ENCODE results near the gene ACACB. TPM values are rescaled to one million over a fixed set of nuclear protein-coding genes. Genes with fewer than 3 reads are reported as not detected.

ACACB gene
- total RNA-seq, 1 experiment from 2014 or later, result 26.2 TPM

- Mint-ChIP-seq H3K4me3 (ENCODE audit: unreplicated experiment) (no peak overlapping the region), H3K9me3 (ENCODE audit: unreplicated experiment) (peaks cover 7% of the 10 kb centered on the region), H3K27me3 (ENCODE audit: insufficient read depth, unreplicated experiment) (no peaks in the 10 kb centered on the region), H3K27ac (ENCODE audit: unreplicated experiment) (no peak overlapping the region), H3K4me1 (ENCODE audit: low read depth, unreplicated experiment) (no peaks in the 10 kb centered on the region), H3K36me3 (ENCODE audit: insufficient read depth, unreplicated experiment) (no peaks in the 10 kb centered on the region)
- no peak overlapping the region for H3K4me3 ChIP-seq (ENCODE audit: low read depth, low read length)
- H3K9me3 ChIP-seq, result no peaks in the 10 kb centered on the region
- TF ChIP-seq, protein P1, sequence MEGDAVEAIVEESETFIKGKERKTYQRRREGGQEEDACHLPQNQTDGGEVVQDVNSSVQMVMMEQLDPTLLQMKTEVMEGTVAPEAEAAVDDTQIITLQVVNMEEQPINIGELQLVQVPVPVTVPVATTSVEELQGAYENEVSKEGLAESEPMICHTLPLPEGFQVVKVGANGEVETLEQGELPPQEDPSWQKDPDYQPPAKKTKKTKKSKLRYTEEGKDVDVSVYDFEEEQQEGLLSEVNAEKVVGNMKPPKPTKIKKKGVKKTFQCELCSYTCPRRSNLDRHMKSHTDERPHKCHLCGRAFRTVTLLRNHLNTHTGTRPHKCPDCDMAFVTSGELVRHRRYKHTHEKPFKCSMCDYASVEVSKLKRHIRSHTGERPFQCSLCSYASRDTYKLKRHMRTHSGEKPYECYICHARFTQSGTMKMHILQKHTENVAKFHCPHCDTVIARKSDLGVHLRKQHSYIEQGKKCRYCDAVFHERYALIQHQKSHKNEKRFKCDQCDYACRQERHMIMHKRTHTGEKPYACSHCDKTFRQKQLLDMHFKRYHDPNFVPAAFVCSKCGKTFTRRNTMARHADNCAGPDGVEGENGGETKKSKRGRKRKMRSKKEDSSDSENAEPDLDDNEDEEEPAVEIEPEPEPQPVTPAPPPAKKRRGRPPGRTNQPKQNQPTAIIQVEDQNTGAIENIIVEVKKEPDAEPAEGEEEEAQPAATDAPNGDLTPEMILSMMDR (IDR thresholded peaks at IDR 0.05; ENCODE audit: insufficient read depth in 1 of 2, low read depth in 1 of 2, low read length in 1 of 2, severe bottlenecking in 1 of 2, unreplicated experiment in 1 of 2), result no peak
- intact Hi-C loops (cut with micrococcal nuclease; ENCODE audit: unreplicated experiment), result no loop called here
- ChIA-PET POLR2A (no interaction called here), CTCF (interaction anchor here (2.4 kb wide), 1 partner anchor 119 kb away, joined by 5 read pairs; no protein-coding TSS in a partner anchor)
- BruUV-seq (replicated peaks), result no TSS peak
- H3K36me3 ChIP-seq (ENCODE audit: control insufficient read depth, insufficient read depth, low read length), result peaks cover 2% of the 10 kb centered on the region; the same call in 1 of the 2 replicates
- H3K27me3 ChIP-seq (replicated peaks; ENCODE audit: control insufficient read depth, insufficient read depth, low read length), result no peaks in the 10 kb centered on the region
- H3K4me1 ChIP-seq, result no peaks in the 10 kb centered on the region
- DNase-seq, result no peak
Measured at GRCh38 chr12:109266106-109266879, 149.9 kb downstream of the ACACB start.

- Mint-ChIP-seq H3K27ac (ENCODE audit: unreplicated experiment) (no peak overlapping the region), H3K4me3 (ENCODE audit: unreplicated experiment) (no peak overlapping the region), H3K9me3 (ENCODE audit: unreplicated experiment) (peaks cover 7% of the 10 kb centered on the region), H3K36me3 (ENCODE audit: insufficient read depth, unreplicated experiment) (no peaks in the 10 kb centered on the region), H3K27me3 (ENCODE audit: insufficient read depth, unreplicated experiment) (no peaks in the 10 kb centered on the region), H3K4me1 (ENCODE audit: low read depth, unreplicated experiment) (no peaks in the 10 kb centered on the region)
- intact Hi-C loops (cut with micrococcal nuclease; ENCODE audit: unreplicated experiment), result no loop called here
- ChIA-PET CTCF (interaction anchor here (2.4 kb wide), 1 partner anchor 118 kb away, joined by 5 read pairs; no protein-coding TSS in a partner anchor), POLR2A (no interaction called here)
- TF ChIP-seq, protein P1 (IDR thresholded peaks at IDR 0.05; ENCODE audit: insufficient read depth in 1 of 2, low read depth in 1 of 2, low read length in 1 of 2, severe bottlenecking in 1 of 2, unreplicated experiment in 1 of 2), result no peak
- H3K4me3 ChIP-seq (ENCODE audit: low read depth, low read length), result no peak overlapping the region
- no TSS peak for BruUV-seq (replicated peaks)
- H3K36me3 ChIP-seq (ENCODE audit: control insufficient read depth, insufficient read depth, low read length), result peaks cover 2% of the 10 kb centered on the region; the same call in 1 of the 2 replicates
- H3K27me3 ChIP-seq (replicated peaks; ENCODE audit: control insufficient read depth, insufficient read depth, low read length), result no peaks in the 10 kb centered on the region
- no peaks in the 10 kb centered on the region for H3K4me1 ChIP-seq
- DNase-seq, result no peak
- H3K9me3 ChIP-seq, result no peaks in the 10 kb centered on the region
Measured at GRCh38 chr12:109267361-109267760, 151.0 kb downstream of the ACACB start.

GRCh38 chr12:109268896-109269295, 152.5 kb downstream of the ACACB start:
- POLR2A ChIA-PET, result no interaction called here
- CTCF ChIA-PET, result interaction anchor here (1.0 kb wide), 1 partner anchor 117 kb away, joined by 3 read pairs; no protein-coding TSS in a partner anchor
- Histone ChIP-seq H3K27me3 (replicated peaks; ENCODE audit: control insufficient read depth, insufficient read depth, low read length) (no peaks in the 10 kb centered on the region), H3K36me3 (ENCODE audit: control insufficient read depth, insufficient read depth, low read length) (peaks cover 2% of the 10 kb centered on the region; the same call in 1 of the 2 replicates), H3K9me3 (no peaks in the 10 kb centered on the region), H3K4me3 (ENCODE audit: low read depth, low read length) (no peak overlapping the region), H3K4me1 (no peaks in the 10 kb centered on the region)
- Mint-ChIP-seq H3K4me3 (ENCODE audit: unreplicated experiment) (no peak overlapping the region), H3K36me3 (ENCODE audit: insufficient read depth, unreplicated experiment) (no peaks in the 10 kb centered on the region), H3K27me3 (ENCODE audit: insufficient read depth, unreplicated experiment) (no peaks in the 10 kb centered on the region), H3K27ac (ENCODE audit: unreplicated experiment) (no peak overlapping the region), H3K9me3 (ENCODE audit: unreplicated experiment) (peaks cover 7% of the 10 kb centered on the region), H3K4me1 (ENCODE audit: low read depth, unreplicated experiment) (no peaks in the 10 kb centered on the region)
- TF ChIP-seq, protein P1 (IDR thresholded peaks at IDR 0.05; ENCODE audit: insufficient read depth in 1 of 2, low read depth in 1 of 2, low read length in 1 of 2, severe bottlenecking in 1 of 2, unreplicated experiment in 1 of 2), result no peak
- BruUV-seq (replicated peaks), result no TSS peak
- intact Hi-C loops (cut with micrococcal nuclease; ENCODE audit: unreplicated experiment), result no loop called here
- DNase-seq, result no peak
